GOT3 (cell line): ENCODE results near the gene BSPRY.
"Not testable (repeated sequence)": the region's sequence is repeated elsewhere in the genome, so short reads cannot be mapped to it uniquely, and the experiment has no call there.

ENCODE experiments used
- DNase-seq: peaks from one replicate; lab custom pipeline; 2025; ENCODE audit warnings: mixed read lengths; lab: John Stamatoyannopoulos, UW

The BSPRY gene

GRCh38 chr9:113395000-113395861 lies 45.9 kb downstream of the BSPRY start:
- no peak for DNase-seq

DNA sequence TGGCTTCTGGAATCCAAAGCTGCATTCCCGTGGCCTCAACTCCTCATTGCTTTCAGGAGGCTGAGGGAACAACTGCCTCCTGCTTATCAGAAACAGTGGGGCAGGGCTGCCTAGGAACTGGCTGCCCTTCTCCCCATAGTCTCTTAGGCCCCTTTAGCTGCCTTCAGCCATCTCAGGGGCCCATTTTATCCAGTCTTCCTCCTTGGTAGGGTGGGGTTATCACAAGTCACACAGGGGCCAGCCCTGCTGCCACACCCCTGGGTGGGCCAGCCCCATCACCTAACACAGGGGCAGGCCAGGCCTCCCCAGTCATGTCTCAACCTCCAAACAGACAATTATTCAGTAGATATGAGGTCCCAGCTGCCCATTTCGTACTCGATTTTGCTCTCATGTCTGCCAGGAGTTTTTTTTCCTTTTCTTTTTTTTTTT lies 47.9 kb downstream of the BSPRY start:
- DNase-seq, result no peak

DNA sequence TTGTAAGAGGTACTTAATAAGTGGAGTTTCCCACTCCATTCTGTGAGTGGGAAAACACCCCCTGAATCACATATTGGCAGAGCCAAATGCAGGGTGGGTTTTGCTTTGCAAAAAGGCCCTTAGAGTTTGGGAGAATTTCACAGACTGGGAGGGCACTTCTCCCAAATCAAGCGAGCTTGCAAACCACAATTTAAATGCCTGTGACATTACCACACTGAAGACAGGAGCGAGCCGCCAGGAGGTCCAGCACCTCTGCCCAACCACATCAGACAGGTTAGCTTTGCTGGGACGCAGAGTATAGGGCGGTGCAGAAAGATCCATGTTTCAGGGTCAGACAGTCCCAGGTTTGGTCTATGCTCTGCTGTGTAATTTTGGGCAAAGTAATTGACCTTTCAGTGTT lies 49.5 kb downstream of the BSPRY start:
- no peak for DNase-seq

GRCh38 chr9:113399646-113400200 lies 50.4 kb downstream of the BSPRY start:
- DNase-seq, result no peak

GRCh38 chr9:113401027-113401792 lies 51.9 kb downstream of the BSPRY start, which contains the start of gene ALAD:
ALAD (minus strand) TSS chr9:113401284; CDS start chr9:113393559, 7,725 bp downstream.
- DNase-seq, result peak; percentile 84

- DNase-seq, result no peak
Observed at GRCh38 chr9:113403646-113404045, 54.3 kb downstream of the BSPRY start.

GRCh38 chr9:113406353-113406752 lies 57.0 kb downstream of the BSPRY start:
- DNase-seq, result not testable (repeated sequence)

- not testable (repeated sequence) for DNase-seq
Observed at GRCh38 chr9:113406873-113407511, 57.7 kb downstream of the BSPRY start.

DNA sequence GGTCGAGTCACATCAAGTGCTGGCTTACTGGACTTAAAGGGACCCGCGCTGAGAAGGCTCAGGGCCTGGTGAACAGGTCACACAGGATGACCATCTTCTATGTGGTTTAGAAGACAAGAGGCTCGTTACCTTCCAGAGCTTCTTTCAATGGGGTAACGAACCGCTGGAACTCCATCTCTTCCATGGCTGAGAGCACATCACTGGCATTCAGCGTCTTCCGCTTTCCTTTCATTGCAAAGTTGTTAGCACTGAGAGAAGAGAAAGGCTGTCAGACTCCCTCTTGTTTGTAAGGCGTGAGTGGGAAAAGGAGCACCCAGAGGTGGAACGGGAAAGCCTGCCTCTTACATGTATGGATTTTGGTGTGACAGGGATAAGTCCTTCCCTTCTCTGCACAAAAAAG lies 60.1 kb downstream of the BSPRY start:
- DNase-seq, result no peak

- DNase-seq, result no peak
Observed at GRCh38 chr9:113409883-113410206, 60.5 kb downstream of the BSPRY start.

GRCh38 chr9:113410207-113410864 lies 61.0 kb downstream of the BSPRY start, which contains the start of the genes C9orf43 and POLE3:
C9orf43 (plus strand) TSS chr9:113410747; CDS start chr9:113413494, 2,747 bp downstream.
POLE3 (minus strand) TSS chr9:113410675; CDS start chr9:113410293, 382 bp downstream.
- DNase-seq, result peak; percentile 66

GRCh38 chr9:113416149-113416721 lies 66.9 kb downstream of the BSPRY start:
- no peak for DNase-seq

DNA sequence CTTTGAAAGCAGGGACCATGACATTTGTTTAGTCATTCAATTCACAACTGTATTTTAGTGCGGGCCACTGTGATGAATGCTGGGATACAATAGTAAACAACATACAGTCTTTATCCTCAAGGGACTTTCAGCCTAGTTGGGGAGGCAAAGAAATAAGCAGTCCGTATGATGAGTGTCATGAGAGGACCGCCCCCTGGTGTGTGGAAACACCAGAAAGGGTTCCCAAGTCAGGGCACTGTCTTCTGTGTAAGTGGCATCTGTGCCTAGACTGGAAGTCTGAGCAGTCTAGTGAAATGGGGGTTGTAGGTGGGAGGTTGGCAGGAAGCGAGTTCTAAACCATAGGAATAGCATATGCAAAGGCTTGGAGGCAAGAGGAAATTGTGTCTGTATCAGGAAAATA lies 68.0 kb downstream of the BSPRY start:
- DNase-seq, result no peak
